ENCODE data around the gene CNTN4. TPM values are rescaled to one million over a fixed set of nuclear protein-coding genes. Genes with fewer than 3 reads are reported as not detected.

CNTN4 gene
- total RNA-seq, 1 donor from 2014 or later, result not detected

- Histone ChIP-seq H3K4me3 (ENCODE audit: insufficient read depth, low read depth, low read length) (no peak overlapping the region), H3K9ac (ENCODE audit: low read length) (no peak overlapping the region), H3K27me3 (ENCODE audit: insufficient read depth, low read length) (no peaks in the 10 kb centered on the region), H3K4me2 (ENCODE audit: low read length) (no peak overlapping the region), H4K20me1 (ENCODE audit: insufficient read depth, low read length) (no peaks in the 10 kb centered on the region), H3K9me3 (ENCODE audit: insufficient read depth, low read depth, low read length) (peaks cover 3% of the 10 kb centered on the region), H3K79me2 (ENCODE audit: insufficient read depth, low read length) (no peaks in the 10 kb centered on the region), H3K27ac (ENCODE audit: low read depth, low read length) (no peak overlapping the region), H3K36me3 (ENCODE audit: insufficient read depth, low read length) (no peaks in the 10 kb centered on the region), H2AFZ (ENCODE audit: low read depth, low read length) (no peak overlapping the region), H3K4me1 (ENCODE audit: insufficient read depth, low read length) (no peaks in the 10 kb centered on the region)
- DNase-seq (ENCODE audit: low read depth) (no peak), FAIRE-seq (no peak)
- TF ChIP-seq CTCF (IDR thresholded peaks at IDR 0.05; ENCODE audit: insufficient read depth, low read depth, low read length) (no peak), EZH2 (IDR thresholded peaks at IDR 0.05; ENCODE audit: insufficient read depth, low read length) (no peak)
- no peaks in the 10 kb centered on the region for H3K4me1 Mint-ChIP-seq (ENCODE audit: low read depth, unreplicated experiment)
- no peak overlapping the region for H3K4me3 Mint-ChIP-seq (ENCODE audit: unreplicated experiment)
- peaks cover 1% of the 10 kb centered on the region for H3K9me3 Mint-ChIP-seq (ENCODE audit: unreplicated experiment)
- H3K27me3 Mint-ChIP-seq (ENCODE audit: low read depth, unreplicated experiment), result no peaks in the 10 kb centered on the region
- no peaks in the 10 kb centered on the region for H3K36me3 Mint-ChIP-seq (ENCODE audit: low read depth, unreplicated experiment)
- no peak overlapping the region for H3K27ac Mint-ChIP-seq (ENCODE audit: unreplicated experiment)
Observed at GRCh38 chr3:2774481-2775249, 676.0 kb downstream of the CNTN4 start.

GRCh38 chr3:2783261-2783660 lies 684.6 kb downstream of the CNTN4 start:
- Histone ChIP-seq H3K36me3 (ENCODE audit: insufficient read depth, low read length) (no peaks in the 10 kb centered on the region), H3K27me3 (ENCODE audit: insufficient read depth, low read length) (no peaks in the 10 kb centered on the region), H3K27ac (ENCODE audit: low read depth, low read length) (no peak overlapping the region), H3K9ac (ENCODE audit: low read length) (no peak overlapping the region), H2AFZ (ENCODE audit: low read depth, low read length) (no peak overlapping the region), H4K20me1 (ENCODE audit: insufficient read depth, low read length) (no peaks in the 10 kb centered on the region), H3K79me2 (ENCODE audit: insufficient read depth, low read length) (no peaks in the 10 kb centered on the region), H3K9me3 (ENCODE audit: insufficient read depth, low read depth, low read length) (no peaks in the 10 kb centered on the region), H3K4me3 (ENCODE audit: insufficient read depth, low read depth, low read length) (no peak overlapping the region), H3K4me1 (ENCODE audit: insufficient read depth, low read length) (no peaks in the 10 kb centered on the region), H3K4me2 (ENCODE audit: low read length) (no peak overlapping the region)
- Mint-ChIP-seq H3K9me3 (ENCODE audit: unreplicated experiment) (peaks cover 2% of the 10 kb centered on the region), H3K4me1 (ENCODE audit: low read depth, unreplicated experiment) (no peaks in the 10 kb centered on the region), H3K4me3 (ENCODE audit: unreplicated experiment) (no peak overlapping the region), H3K27me3 (ENCODE audit: low read depth, unreplicated experiment) (no peaks in the 10 kb centered on the region), H3K36me3 (ENCODE audit: low read depth, unreplicated experiment) (no peaks in the 10 kb centered on the region), H3K27ac (ENCODE audit: unreplicated experiment) (no peak overlapping the region)
- FAIRE-seq (no peak), DNase-seq (ENCODE audit: low read depth) (no peak)
- no peak for TF ChIP-seq CTCF (IDR thresholded peaks at IDR 0.05; ENCODE audit: insufficient read depth, low read depth, low read length)
- TF ChIP-seq EZH2 (IDR thresholded peaks at IDR 0.05; ENCODE audit: insufficient read depth, low read length), result no peak

- no peaks in the 10 kb centered on the region for H3K27me3 Mint-ChIP-seq (ENCODE audit: low read depth, unreplicated experiment)
- Histone ChIP-seq H3K79me2 (ENCODE audit: insufficient read depth, low read length) (no peaks in the 10 kb centered on the region), H2AFZ (ENCODE audit: low read depth, low read length) (no peak overlapping the region), H3K36me3 (ENCODE audit: insufficient read depth, low read length) (no peaks in the 10 kb centered on the region), H3K9ac (ENCODE audit: low read length) (no peak overlapping the region), H4K20me1 (ENCODE audit: insufficient read depth, low read length) (no peaks in the 10 kb centered on the region), H3K27ac (ENCODE audit: low read depth, low read length) (no peak overlapping the region), H3K4me3 (ENCODE audit: insufficient read depth, low read depth, low read length) (no peak overlapping the region), H3K4me1 (ENCODE audit: insufficient read depth, low read length) (no peaks in the 10 kb centered on the region), H3K4me2 (ENCODE audit: low read length) (no peak overlapping the region), H3K9me3 (ENCODE audit: insufficient read depth, low read depth, low read length) (no peaks in the 10 kb centered on the region), H3K27me3 (ENCODE audit: insufficient read depth, low read length) (no peaks in the 10 kb centered on the region)
- H3K27ac Mint-ChIP-seq (ENCODE audit: unreplicated experiment), result no peak overlapping the region
- no peaks in the 10 kb centered on the region for H3K36me3 Mint-ChIP-seq (ENCODE audit: low read depth, unreplicated experiment)
- H3K4me1 Mint-ChIP-seq (ENCODE audit: low read depth, unreplicated experiment), result no peaks in the 10 kb centered on the region
- DNase-seq (ENCODE audit: low read depth) (no peak), FAIRE-seq (no peak)
- TF ChIP-seq EZH2 (IDR thresholded peaks at IDR 0.05; ENCODE audit: insufficient read depth, low read length) (no peak), CTCF (IDR thresholded peaks at IDR 0.05; ENCODE audit: insufficient read depth, low read depth, low read length) (no peak)
- H3K4me3 Mint-ChIP-seq (ENCODE audit: unreplicated experiment), result no peak overlapping the region
- peaks cover 2% of the 10 kb centered on the region for H3K9me3 Mint-ChIP-seq (ENCODE audit: unreplicated experiment)
Observed at GRCh38 chr3:2784627-2785026, 686.0 kb downstream of the CNTN4 start.
